K562 (cell line): ENCODE results near the gene GLI3. TPM values are rescaled to one million over a fixed set of nuclear protein-coding genes. Genes with fewer than 3 reads are reported as not detected.

Source experiments
- ATAC-seq: fragments of 200-7000 bp; cut with Tn5 transposase; 3 replicates; pipeline ENCODE4 v1.9.1; 2020; ENCODE audit warnings: moderate library complexity
- BruUV-seq: library from RNA; stranded (reverse); fragments of 400-500 nt; replicated peaks from 2 replicates; lab custom pipeline; 2021; lab: Mats Ljungman, UMichigan
- CTCF ChIA-PET: fragments of 300-600 bp; formaldehyde crosslinking; extraction: SDS; loops from one replicate; lab custom pipeline; 2021; ENCODE audit warnings: low intra/inter-chr PET ratio; lab: Yijun Ruan, JAX
- POLR2A ChIA-PET: fragments of 300-600, 350-650 bp; sonication (Branson Sonifier 250); formaldehyde crosslinking; extraction: SDS; loops from one replicate; lab custom pipeline; 2021; ENCODE audit warnings: antibody characterized with exemption, inconsistent platforms; lab: Yijun Ruan, JAX
- DNase-seq, 4 experiments: peaks; one replicate each; pipeline versions ENCODE4 v3.0.0 to v3.0.0-alpha.2; 2011 to 2018; ENCODE audit warnings: low spot score in 3 of 4, mixed read lengths in 3 of 4; ENCODE audit errors: extremely low read depth in 1 of 4
- FAIRE-seq: peaks from 2 replicates; lab custom pipeline; 2011; peaks lifted over from hg19 to GRCh38; lab: Jason Lieb, UNC
- H2AFZ ChIP-seq: 2 replicates; pipeline ENCODE4 v1.6.0; 2011; ENCODE audit warnings: low read depth, low read length, control low read depth, inconsistent platforms
- H3K27ac ChIP-seq: fragments of 200-600 bp; 3 replicates; pipeline ENCODE4 v1.8.0; 2011; ENCODE audit warnings: low read depth, mild to moderate bottlenecking, control low read depth, inconsistent platforms, low read length, moderate library complexity, mixed read lengths; ENCODE audit errors: extremely low read depth
- H3K27me3 ChIP-seq, 2 experiments: fragments of 300-600 bp in 1 of 2; 2 replicates in 1 of 2; 3 replicates in 1 of 2; pipeline versions ENCODE4 v1.6.0 to v1.8.0; 2011; ENCODE audit warnings: inconsistent platforms in 2 of 2, low read length in 2 of 2, mild to moderate bottlenecking in 1 of 2, mixed read lengths in 1 of 2, moderate library complexity in 1 of 2; ENCODE audit not compliant: control insufficient read depth in 2 of 2, insufficient read depth in 2 of 2
- H3K36me3 ChIP-seq: fragments of 300-600 bp; 3 replicates; pipeline ENCODE4 v1.8.0; 2011; ENCODE audit warnings: mild to moderate bottlenecking, low read length, inconsistent platforms; ENCODE audit not compliant: control insufficient read depth, insufficient read depth
- H3K4me1 ChIP-seq, 2 experiments: fragments of 200-600 bp in 1 of 2; replicated peaks in 1 of 2; 2 replicates in 1 of 2; 3 replicates in 1 of 2; pipeline versions ENCODE4 v1.5.1 to v1.8.0; 2011; ENCODE audit warnings: inconsistent platforms in 2 of 2, low read length in 2 of 2, mild to moderate bottlenecking in 1 of 2, mixed read lengths in 1 of 2, moderate library complexity in 1 of 2; ENCODE audit not compliant: control insufficient read depth in 2 of 2, insufficient read depth in 2 of 2
- H3K4me2 ChIP-seq: 2 replicates; pipeline ENCODE4 v1.6.1; 2011; ENCODE audit warnings: low read length, control low read depth, inconsistent platforms, mixed read lengths; ENCODE audit not compliant: insufficient read depth
- H3K4me3 ChIP-seq: fragments of 200-600 bp; sonication (generic), shearing (Covaris generic); 2 replicates; pipeline ENCODE4 v1.5.1; 2016; ENCODE audit warnings: control low read depth, inconsistent platforms
- H3K79me2 ChIP-seq: fragments of 200-600 bp; 3 replicates; pipeline ENCODE4 v1.8.0; 2011; ENCODE audit warnings: low read length, inconsistent platforms; ENCODE audit not compliant: control insufficient read depth, insufficient read depth
- H3K9ac ChIP-seq, 2 experiments: 2 replicates each; pipeline versions ENCODE4 v1.6.0 to v1.6.1; 2011; ENCODE audit warnings: low read depth in 2 of 2, low read length in 2 of 2, control low read depth in 1 of 2, inconsistent platforms in 1 of 2, mild to moderate bottlenecking in 1 of 2, mixed read lengths in 1 of 2; ENCODE audit not compliant: insufficient read depth in 1 of 2
- H3K9me1 ChIP-seq: one replicate; pipeline ENCODE4 v1.6.0; 2011; ENCODE audit warnings: inconsistent platforms, mild to moderate bottlenecking, low read length, moderate library complexity; ENCODE audit not compliant: control insufficient read depth, insufficient read depth
- H3K9me3 ChIP-seq: replicated peaks from 2 replicates; pipeline ENCODE4 v1.5.1; 2011; ENCODE audit warnings: low read depth, low read length, inconsistent platforms; ENCODE audit not compliant: control insufficient read depth, insufficient read depth
- H4K20me1 ChIP-seq: replicated peaks from 2 replicates; pipeline ENCODE4 v1.6.1; 2011; ENCODE audit warnings: low read length, inconsistent platforms, mixed read lengths; ENCODE audit not compliant: control insufficient read depth, insufficient read depth
- C11orf30 ChIP-seq: fragments of 450-650 bp; IDR thresholded peaks from 2 replicates; pipeline ENCODE4 v1.6.1; 2016; ENCODE audit warnings: low read depth, mild to moderate bottlenecking
- FOXM1 ChIP-seq, 2 experiments: fragments of 450-650 bp in 1 of 2; sonication (generic) in 1 of 2; formaldehyde crosslinking in 1 of 2; IDR thresholded peaks; 2 replicates each; pipeline versions ENCODE4 v1.6.1 to v1.9.0; 2017 to 2022; ENCODE audit warnings: low read depth in 2 of 2, mild to moderate bottlenecking in 2 of 2, missing genetic modification reagents in 1 of 2, moderate library complexity in 1 of 2
- MTF1 ChIP-seq: fragments of 250-450 bp; sonication (Bioruptor Pico); IDR thresholded peaks from 2 replicates; pipeline ENCODE4 v1.9.0; 2021; ENCODE audit warnings: moderate library complexity, mild to moderate bottlenecking, inconsistent platforms, borderline replicate concordance
- SRSF7 ChIP-seq: fragments of 200-400 bp; formaldehyde crosslinking; optimal IDR thresholded peaks from 2 replicates; pipeline ENCODE3; 2017; ENCODE audit warnings: mild to moderate bottlenecking, low read depth, low read length
- ZNF146 ChIP-seq: IDR thresholded peaks from one replicate; pipeline ENCODE4 v1.6.1; 2018; ENCODE audit warnings: missing compliant biosample characterization; ENCODE audit not compliant: unreplicated experiment
- ZNF561 ChIP-seq: fragments of 450-650 bp; formaldehyde crosslinking; conservative IDR thresholded peaks from 2 replicates; pipeline ENCODE4 v1.4.0; 2020; ENCODE audit warnings: mild to moderate bottlenecking, moderate library complexity
- ZNF668 ChIP-seq: fragments of 250-450 bp; sonication (Bioruptor Pico); IDR thresholded peaks from 2 replicates; pipeline ENCODE4 v1.8.0; 2022; ENCODE audit warnings: mild to moderate bottlenecking, inconsistent platforms
- WGBS: fragments of 100-300 bp; shearing (Covaris generic); methylation state at CpG from one replicate; pipeline ENCODE4 v1.1.6; 2016; ENCODE audit warnings: low coverage, mixed read lengths; ENCODE audit not compliant: insufficient coverage; ENCODE audit errors: missing lambda C conversion rate; 5-methylcytosine and 5-hydroxymethylcytosine counted together
- in situ Hi-C: fragments of 300-500 bp; cut with MboI; formaldehyde crosslinking; loops from 4 replicates; pipeline ENCODE4 v1.15.0; 2018; ENCODE audit warnings: inconsistent platforms, mixed read lengths
- intact Hi-C: fragments of 100-400 bp; cut with micrococcal nuclease; formaldehyde crosslinking; loops from 2 replicates; pipeline ENCODE4 v1.14.2; 2022
- polyA plus RNA-seq, 8 experiments: library from polyadenylated mRNA; depleted of rRNA in 4 of 8; stranded (reverse) in 5 of 8; unstranded in 3 of 8; fragments of >200 nt; fragmentation: Nextera tagmentation in 2 of 8; fragmentation: Illumina TruSeq in 1 of 8; extraction: Ambion mirVana in 2 of 8; extraction: Trizol in 1 of 8; gene quantifications; 2 replicates each; pipeline versions ENCODE4 v1.2.1 to v1.2.3, GENCODE V29; 2011 to 2014; ENCODE audit warnings: inconsistent platforms in 1 of 8, missing spikeins in 1 of 8
- total RNA-seq, 7 experiments: library from RNA; depleted of rRNA in 6 of 7; stranded (reverse); fragments of >200 nt in 6 of 7; fragmentation: Illumina TruSeq in 2 of 7; extraction: Trizol in 2 of 7; gene quantifications; 2 replicates each; pipeline versions ENCODE4 v1.2.1 to v1.2.3, GENCODE V29; 2011 to 2021; ENCODE audit warnings: low replicate concordance in 1 of 7
- TF ChIP-seq, protein P1 (sequence below), 2 experiments: fragments of 450-650 bp in 1 of 2; sonication (generic) in 1 of 2; formaldehyde crosslinking in 1 of 2; IDR thresholded peaks; 2 replicates each; pipeline versions ENCODE4 v1.7.1 to v1.9.0; 2016 to 2022; ENCODE audit warnings: inconsistent platforms in 1 of 2, mild to moderate bottlenecking in 1 of 2, missing genetic modification reagents in 1 of 2
- TF ChIP-seq, protein P2 (sequence below): fragments of 250-450 bp; sonication (Bioruptor Pico); IDR thresholded peaks from 2 replicates; pipeline ENCODE4 v1.4.0; 2020; ENCODE audit warnings: borderline replicate concordance
- TF ChIP-seq, protein P3 (sequence below): sonication (generic); IDR thresholded peaks from 2 replicates; pipeline ENCODE4 v1.6.1; 2016

The GLI3 gene
- total and polyA plus RNA-seq, 9 of the 15 experiments (the other 6 are each of a cell fraction or from before 2014, with no cell fraction given) = 0.01 to 0.18 (median 0.07) TPM; not detected in 6

DNA sequence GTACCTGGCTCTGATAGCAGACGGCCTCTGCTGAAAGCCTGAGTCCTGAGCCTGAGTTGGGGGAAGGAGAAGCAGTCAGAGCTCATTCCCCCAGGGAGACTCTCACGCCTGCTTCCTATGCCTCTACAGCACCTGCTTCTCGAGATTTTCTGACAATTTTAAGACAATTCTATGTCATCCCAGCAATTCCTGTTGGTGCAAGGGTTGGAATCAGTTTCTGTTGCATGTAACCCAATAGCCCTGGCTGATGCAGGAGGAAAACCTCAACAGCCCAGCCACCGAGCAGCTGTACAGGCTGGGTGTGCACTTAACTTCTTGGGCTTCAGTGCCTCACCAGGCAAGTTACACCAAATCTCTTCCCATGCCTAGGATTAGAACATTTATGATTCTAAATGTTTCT is 134.7 kb downstream of the GLI3 start:
- H2AFZ ChIP-seq = no peak overlapping the region
- H3K9ac ChIP-seq = no peak overlapping the region
- no peak for ATAC-seq
- WGBS = 4% methylated on average over 4 of the region's 4 CpGs
- CTCF ChIA-PET = no interaction called here
- H3K4me1 ChIP-seq = no peaks in the 10 kb centered on the region
- no peaks in the 10 kb centered on the region for H3K79me2 ChIP-seq
- DNase-seq = no peak
- in situ Hi-C loops = no loop called here
- no peak overlapping the region for H3K27ac ChIP-seq
- H3K4me3 ChIP-seq = no peak overlapping the region
- no peaks in the 10 kb centered on the region for H3K9me3 ChIP-seq
- no TSS peak for BruUV-seq
- no peak overlapping the region for H3K4me2 ChIP-seq
- no peaks in the 10 kb centered on the region for H3K9me1 ChIP-seq
- intact Hi-C loops = no loop called here
- no peaks in the 10 kb centered on the region for H4K20me1 ChIP-seq
- H3K36me3 ChIP-seq = no peaks in the 10 kb centered on the region
- H3K27me3 ChIP-seq = peaks cover 0 to 12% of the 10 kb centered on the region in 2 experiments; a peak in 1 of 5 replicates
- FAIRE-seq = no peak
- POLR2A ChIA-PET = no interaction called here
- no peak for TF ChIP-seq MTF1 (CRISPR knock-in tag)
- TF ChIP-seq, protein P1, sequence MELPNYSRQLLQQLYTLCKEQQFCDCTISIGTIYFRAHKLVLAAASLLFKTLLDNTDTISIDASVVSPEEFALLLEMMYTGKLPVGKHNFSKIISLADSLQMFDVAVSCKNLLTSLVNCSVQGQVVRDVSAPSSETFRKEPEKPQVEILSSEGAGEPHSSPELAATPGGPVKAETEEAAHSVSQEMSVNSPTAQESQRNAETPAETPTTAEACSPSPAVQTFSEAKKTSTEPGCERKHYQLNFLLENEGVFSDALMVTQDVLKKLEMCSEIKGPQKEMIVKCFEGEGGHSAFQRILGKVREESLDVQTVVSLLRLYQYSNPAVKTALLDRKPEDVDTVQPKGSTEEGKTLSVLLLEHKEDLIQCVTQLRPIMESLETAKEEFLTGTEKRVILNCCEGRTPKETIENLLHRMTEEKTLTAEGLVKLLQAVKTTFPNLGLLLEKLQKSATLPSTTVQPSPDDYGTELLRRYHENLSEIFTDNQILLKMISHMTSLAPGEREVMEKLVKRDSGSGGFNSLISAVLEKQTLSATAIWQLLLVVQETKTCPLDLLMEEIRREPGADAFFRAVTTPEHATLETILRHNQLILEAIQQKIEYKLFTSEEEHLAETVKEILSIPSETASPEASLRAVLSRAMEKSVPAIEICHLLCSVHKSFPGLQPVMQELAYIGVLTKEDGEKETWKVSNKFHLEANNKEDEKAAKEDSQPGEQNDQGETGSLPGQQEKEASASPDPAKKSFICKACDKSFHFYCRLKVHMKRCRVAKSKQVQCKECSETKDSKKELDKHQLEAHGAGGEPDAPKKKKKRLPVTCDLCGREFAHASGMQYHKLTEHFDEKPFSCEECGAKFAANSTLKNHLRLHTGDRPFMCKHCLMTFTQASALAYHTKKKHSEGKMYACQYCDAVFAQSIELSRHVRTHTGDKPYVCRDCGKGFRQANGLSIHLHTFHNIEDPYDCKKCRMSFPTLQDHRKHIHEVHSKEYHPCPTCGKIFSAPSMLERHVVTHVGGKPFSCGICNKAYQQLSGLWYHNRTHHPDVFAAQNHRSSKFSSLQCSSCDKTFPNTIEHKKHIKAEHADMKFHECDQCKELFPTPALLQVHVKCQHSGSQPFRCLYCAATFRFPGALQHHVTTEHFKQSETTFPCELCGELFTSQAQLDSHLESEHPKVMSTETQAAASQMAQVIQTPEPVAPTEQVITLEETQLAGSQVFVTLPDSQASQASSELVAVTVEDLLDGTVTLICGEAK (IDR thresholded peaks at IDR 0.05) = no peak
- TF ChIP-seq, protein P1 (CRISPR knock-in tag; IDR thresholded peaks at IDR 0.05) = no peak
- no peak for TF ChIP-seq ZNF146 (CRISPR knock-in tag)
- no peak for TF ChIP-seq C11orf30
- TF ChIP-seq, protein P2, sequence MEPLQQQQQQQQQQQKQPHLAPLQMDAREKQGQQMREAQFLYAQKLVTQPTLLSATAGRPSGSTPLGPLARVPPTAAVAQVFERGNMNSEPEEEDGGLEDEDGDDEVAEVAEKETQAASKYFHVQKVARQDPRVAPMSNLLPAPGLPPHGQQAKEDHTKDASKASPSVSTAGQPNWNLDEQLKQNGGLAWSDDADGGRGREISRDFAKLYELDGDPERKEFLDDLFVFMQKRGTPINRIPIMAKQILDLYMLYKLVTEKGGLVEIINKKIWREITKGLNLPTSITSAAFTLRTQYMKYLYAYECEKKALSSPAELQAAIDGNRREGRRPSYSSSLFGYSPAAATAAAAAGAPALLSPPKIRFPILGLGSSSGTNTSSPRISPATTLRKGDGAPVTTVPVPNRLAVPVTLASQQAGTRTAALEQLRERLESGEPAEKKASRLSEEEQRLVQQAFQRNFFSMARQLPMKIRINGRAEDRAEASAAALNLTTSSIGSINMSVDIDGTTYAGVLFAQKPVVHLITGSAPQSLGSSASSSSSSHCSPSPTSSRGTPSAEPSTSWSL (CRISPR knock-in tag) = no peak
- TF ChIP-seq FOXM1 (IDR thresholded peaks at IDR 0.05; ENCODE audit: low read depth) = no peak
- TF ChIP-seq FOXM1 (CRISPR knock-in tag; IDR thresholded peaks at IDR 0.05; ENCODE audit: low read depth) = no peak
- no peak for TF ChIP-seq ZNF561 (CRISPR knock-in tag)
- no peak for TF ChIP-seq ZNF668 (CRISPR knock-in tag)
- TF ChIP-seq, protein P3, sequence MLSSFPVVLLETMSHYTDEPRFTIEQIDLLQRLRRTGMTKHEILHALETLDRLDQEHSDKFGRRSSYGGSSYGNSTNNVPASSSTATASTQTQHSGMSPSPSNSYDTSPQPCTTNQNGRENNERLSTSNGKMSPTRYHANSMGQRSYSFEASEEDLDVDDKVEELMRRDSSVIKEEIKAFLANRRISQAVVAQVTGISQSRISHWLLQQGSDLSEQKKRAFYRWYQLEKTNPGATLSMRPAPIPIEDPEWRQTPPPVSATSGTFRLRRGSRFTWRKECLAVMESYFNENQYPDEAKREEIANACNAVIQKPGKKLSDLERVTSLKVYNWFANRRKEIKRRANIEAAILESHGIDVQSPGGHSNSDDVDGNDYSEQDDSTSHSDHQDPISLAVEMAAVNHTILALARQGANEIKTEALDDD = no peak
- no peak for TF ChIP-seq SRSF7
